Measurements from ENCODE around the gene ZNF202.
"Not testable (repeated sequence)": the region's sequence is repeated elsewhere in the genome, so short reads cannot be mapped to it uniquely, and the experiment has no call there.

ZNF202 gene

GRCh38 chr11:123740787-123741158 is 687 bp downstream of the ZNF202 start:
- DNase-seq: no peak

- no peak for DNase-seq
These were observed 3.1 kb downstream of the ZNF202 start for GRCh38 chr11:123738374-123738773.

GRCh38 chr11:123736769-123737168 is 4.7 kb downstream of the ZNF202 start:
- DNase-seq: no peak

GRCh38 chr11:123729602-123730001 is 11.9 kb downstream of the ZNF202 start:
- no peak for DNase-seq

GRCh38 chr11:123725995-123726655 is 15.3 kb downstream of the ZNF202 start:
- no peak for DNase-seq

- DNase-seq: no peak
These were observed 22.0 kb downstream of the ZNF202 start for GRCh38 chr11:123719452-123719851.

GRCh38 chr11:123718469-123718868 is 23.0 kb downstream of the ZNF202 start:
- DNase-seq: no peak

GRCh38 chr11:123718063-123718462 is 23.4 kb downstream of the ZNF202 start:
- no peak for DNase-seq

- DNase-seq: not testable (repeated sequence)
These were observed 28.8 kb downstream of the ZNF202 start for GRCh38 chr11:123712627-123713026.

GRCh38 chr11:123707606-123708205 is 33.8 kb downstream of the ZNF202 start:
- DNase-seq: no peak

GRCh38 chr11:123707206-123707605 is 34.3 kb downstream of the ZNF202 start:
- no peak for DNase-seq

GRCh38 chr11:123704341-123704740 is 37.1 kb downstream of the ZNF202 start:
- DNase-seq: no peak

- no peak for DNase-seq
These were observed 38.8 kb downstream of the ZNF202 start for GRCh38 chr11:123702696-123703095.

- DNase-seq: no peak
These were observed 39.3 kb downstream of the ZNF202 start for GRCh38 chr11:123702139-123702538.

GRCh38 chr11:123700772-123701171 is 40.7 kb downstream of the ZNF202 start:
- DNase-seq: no peak

GRCh38 chr11:123698546-123699127 is 42.8 kb downstream of the ZNF202 start:
- no peak for DNase-seq

- DNase-seq: no peak
These were observed 45.3 kb downstream of the ZNF202 start for GRCh38 chr11:123696183-123696582.

- no peak for DNase-seq
These were observed 46.2 kb downstream of the ZNF202 start for GRCh38 chr11:123695231-123695630.

- DNase-seq: no peak
These were observed 46.9 kb downstream of the ZNF202 start for GRCh38 chr11:123694551-123694950.

- DNase-seq: no peak
These were observed 48.5 kb downstream of the ZNF202 start for GRCh38 chr11:123692961-123693360.

- DNase-seq: no peak
These were observed 51.0 kb downstream of the ZNF202 start for GRCh38 chr11:123690485-123690884.

GRCh38 chr11:123684601-123685000 is 56.9 kb downstream of the ZNF202 start:
- DNase-seq: no peak

GRCh38 chr11:123683428-123684170 is 57.9 kb downstream of the ZNF202 start:
- DNase-seq: no peak

All from cortex of kidney (tissue), 1 donor.